Measurements from ENCODE around the gene THRAP3. TPM values are rescaled to one million over a fixed set of nuclear protein-coding genes. Genes with fewer than 3 reads are reported as not detected.
A peak's percentile ranks its signal among the peaks of the same experiment; 100 is the strongest.
"Not testable (repeated sequence)": the region's sequence is repeated elsewhere in the genome, so short reads cannot be mapped to it uniquely, and the experiment has no call there.

The THRAP3 gene, protein sequence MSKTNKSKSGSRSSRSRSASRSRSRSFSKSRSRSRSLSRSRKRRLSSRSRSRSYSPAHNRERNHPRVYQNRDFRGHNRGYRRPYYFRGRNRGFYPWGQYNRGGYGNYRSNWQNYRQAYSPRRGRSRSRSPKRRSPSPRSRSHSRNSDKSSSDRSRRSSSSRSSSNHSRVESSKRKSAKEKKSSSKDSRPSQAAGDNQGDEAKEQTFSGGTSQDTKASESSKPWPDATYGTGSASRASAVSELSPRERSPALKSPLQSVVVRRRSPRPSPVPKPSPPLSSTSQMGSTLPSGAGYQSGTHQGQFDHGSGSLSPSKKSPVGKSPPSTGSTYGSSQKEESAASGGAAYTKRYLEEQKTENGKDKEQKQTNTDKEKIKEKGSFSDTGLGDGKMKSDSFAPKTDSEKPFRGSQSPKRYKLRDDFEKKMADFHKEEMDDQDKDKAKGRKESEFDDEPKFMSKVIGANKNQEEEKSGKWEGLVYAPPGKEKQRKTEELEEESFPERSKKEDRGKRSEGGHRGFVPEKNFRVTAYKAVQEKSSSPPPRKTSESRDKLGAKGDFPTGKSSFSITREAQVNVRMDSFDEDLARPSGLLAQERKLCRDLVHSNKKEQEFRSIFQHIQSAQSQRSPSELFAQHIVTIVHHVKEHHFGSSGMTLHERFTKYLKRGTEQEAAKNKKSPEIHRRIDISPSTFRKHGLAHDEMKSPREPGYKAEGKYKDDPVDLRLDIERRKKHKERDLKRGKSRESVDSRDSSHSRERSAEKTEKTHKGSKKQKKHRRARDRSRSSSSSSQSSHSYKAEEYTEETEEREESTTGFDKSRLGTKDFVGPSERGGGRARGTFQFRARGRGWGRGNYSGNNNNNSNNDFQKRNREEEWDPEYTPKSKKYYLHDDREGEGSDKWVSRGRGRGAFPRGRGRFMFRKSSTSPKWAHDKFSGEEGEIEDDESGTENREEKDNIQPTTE
- 71.0 and 87.7 TPM in 2 replicates for total RNA-seq (2014; rRNA removed)
- polyA plus RNA-seq (2012): 41.5 TPM

DNA sequence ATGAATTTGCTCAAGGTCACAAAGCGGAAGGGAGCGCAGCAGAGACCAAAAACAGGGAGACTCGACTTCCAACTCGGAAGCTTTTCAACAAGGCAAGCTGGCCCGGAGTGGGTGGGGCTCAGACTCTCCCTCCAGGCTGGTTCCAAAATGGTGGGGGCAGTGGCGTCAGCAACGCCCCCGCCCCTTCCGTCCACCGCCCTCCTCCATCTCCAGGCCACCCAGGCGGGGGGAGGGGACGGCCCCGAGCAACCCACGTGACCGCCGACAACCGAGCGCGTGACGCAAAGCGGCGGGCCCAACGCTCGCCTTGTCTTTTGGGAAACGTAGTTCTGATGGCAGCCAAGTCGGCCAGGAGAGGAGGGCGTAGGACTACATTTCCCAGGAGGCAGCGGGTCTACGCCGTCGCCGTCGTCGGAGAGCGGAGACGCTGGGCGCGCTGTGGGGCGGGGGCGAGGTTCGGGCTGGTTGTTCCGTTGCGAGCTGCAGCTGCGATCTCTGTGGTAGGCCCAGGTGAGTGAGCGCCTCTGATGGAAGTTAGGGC, at the start of gene THRAP3:
THRAP3 (plus strand) TSS at position 448 of the 541 bp plus-strand sequence. CDS start 58,121 bp downstream, outside the sequence.
- DNase-seq (ENCODE audit: low read depth): peak; percentile 99

DNA sequence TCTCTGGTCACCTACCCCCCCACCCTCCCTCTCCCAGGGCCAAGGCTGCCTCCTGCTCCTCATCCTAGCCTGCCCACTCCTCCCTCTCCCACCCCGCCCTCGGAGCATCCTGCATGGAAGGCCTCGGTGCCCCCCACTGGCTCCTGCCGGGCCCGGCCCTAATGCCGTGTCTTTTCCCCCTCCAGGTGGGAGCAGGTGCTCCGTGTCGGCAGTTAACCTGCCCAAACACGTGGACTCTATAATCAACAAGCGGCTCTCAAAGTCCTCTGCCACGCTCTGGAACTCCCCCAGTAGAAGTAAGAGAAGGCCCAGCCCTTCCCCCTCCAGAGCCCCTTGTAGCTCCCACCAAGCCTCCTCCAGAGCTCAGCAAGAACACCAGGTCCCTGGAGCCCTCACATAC, 49.5 kb upstream of the THRAP3 start:
- no peak for DNase-seq (ENCODE audit: low read depth)

DNA sequence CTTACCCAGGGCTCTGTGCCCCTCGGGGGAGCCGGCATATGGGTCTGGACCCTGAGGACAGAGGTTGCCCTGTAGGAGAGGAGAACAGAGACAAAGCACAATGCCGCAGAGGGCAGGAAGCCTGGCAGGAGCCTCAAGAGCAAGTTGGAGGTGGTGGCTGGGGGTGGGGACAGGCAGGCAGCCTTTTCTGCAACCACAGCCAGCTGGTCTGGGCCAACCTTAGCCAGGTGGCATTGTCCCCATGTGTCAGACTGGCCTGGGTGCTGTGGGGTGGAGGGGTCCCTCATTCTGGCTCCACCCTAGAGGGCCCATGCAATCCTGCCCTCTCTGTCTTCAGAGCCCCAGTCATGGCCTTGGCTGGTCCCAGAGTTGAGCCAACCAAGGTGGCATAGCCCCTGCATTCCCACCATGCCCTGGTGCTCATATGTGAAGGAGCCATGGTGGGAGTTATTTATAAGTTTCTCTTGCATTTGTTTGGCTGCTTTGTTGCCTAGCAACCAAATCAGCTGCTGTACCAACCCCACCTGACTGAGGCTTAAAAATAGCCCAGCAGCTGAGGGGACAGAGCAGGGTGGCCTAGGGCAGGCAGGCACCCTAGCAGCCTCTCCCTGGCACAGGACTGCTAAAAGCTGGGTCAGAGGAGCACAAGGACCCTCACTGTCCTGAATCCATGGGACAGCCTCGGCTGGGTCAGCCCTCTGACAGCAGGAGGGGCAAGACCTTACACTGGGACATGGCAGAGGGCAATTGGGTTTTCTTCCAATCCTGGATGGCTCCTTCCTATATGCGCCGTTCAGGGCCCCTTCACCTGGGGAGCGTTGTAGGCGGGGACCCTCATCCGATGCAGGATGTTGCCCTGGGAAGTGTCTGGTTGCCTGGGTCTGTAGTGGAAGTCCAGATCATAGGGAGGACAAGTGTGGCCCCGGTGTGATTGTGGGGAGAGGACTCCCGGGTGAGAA, 48.8 kb upstream of the THRAP3 start:
- peak; percentile 85 for DNase-seq (ENCODE audit: low read depth)

DNA sequence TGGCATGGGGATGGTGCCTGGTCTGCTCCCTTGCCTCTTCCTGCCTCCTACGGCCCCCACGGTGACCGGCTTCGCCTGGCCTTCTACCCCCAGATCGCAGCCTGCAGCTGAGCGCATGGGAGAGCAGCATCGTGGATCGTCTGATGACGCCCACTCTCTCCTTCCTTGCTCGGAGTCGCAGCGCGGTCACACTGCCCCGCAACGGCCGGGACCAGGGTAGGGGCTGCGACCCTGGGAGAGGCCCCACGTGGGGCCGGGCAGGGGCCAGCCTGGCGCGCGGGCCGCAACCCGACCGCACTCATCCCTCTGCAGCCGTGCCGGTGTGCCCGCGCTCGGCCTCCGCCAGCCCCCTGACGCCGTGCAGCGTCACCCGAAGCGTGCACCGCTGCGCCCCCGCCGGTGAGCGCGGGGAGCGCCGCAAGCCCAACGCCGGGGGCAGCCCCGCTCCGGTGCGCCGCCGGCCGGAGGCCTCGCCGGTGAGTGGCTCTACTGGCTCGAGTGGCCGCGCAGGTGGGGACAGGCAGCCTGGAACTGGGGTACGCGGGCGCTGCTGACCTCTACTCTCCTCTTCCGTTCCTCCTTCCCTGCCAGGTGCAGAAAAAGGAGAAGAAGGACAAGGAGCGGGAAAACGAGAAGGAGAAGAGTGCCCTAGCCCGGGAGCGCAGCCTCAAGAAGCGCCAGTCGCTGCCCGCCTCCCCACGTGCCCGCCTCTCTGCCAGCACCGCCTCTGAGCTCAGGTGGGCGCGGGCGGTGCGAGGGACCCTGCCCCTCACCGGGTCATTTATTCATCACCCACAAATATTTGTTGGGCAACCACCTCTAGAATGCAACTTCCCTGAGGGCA, 47.9 kb upstream of the THRAP3 start:
- no peak for DNase-seq (ENCODE audit: low read depth)

DNA sequence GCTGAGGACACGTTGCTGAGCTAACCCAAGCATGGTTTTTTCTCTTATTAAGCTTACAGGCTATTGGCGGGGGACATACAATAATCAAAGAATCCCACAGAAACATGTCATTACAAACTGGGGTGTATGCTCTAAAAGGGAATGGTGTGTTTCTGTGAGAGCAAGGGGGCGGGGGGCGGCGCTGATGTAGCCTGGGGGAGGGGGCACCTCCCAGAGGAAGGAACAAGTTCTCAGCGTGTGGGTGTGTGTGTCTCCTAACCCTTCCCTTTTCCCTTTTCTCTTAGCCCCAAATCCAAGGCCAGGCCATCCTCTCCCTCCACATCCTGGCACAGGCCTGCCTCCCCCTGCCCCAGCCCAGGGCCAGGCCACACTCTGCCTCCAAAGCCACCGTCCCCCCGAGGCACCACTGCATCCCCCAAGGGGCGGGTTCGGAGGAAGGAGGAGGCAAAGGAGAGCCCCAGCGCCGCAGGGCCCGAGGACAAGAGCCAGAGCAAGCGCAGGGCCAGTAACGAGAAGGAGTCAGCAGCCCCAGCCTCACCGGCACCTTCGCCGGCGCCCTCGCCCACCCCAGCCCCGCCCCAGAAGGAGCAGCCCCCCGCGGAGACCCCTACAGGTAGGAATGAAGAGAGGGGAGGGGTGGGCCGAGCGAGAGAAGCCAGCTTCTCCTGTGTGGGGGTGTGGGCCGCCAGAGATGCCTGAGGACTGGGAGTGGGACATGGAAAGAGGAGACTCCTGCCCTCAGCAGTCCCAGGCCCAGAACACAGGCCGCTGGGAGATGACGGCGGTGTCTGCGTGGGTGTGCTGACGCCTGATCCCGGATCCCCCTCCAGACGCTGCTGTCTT, 46.4 kb upstream of the THRAP3 start:
- no peak for DNase-seq (ENCODE audit: low read depth)

DNA sequence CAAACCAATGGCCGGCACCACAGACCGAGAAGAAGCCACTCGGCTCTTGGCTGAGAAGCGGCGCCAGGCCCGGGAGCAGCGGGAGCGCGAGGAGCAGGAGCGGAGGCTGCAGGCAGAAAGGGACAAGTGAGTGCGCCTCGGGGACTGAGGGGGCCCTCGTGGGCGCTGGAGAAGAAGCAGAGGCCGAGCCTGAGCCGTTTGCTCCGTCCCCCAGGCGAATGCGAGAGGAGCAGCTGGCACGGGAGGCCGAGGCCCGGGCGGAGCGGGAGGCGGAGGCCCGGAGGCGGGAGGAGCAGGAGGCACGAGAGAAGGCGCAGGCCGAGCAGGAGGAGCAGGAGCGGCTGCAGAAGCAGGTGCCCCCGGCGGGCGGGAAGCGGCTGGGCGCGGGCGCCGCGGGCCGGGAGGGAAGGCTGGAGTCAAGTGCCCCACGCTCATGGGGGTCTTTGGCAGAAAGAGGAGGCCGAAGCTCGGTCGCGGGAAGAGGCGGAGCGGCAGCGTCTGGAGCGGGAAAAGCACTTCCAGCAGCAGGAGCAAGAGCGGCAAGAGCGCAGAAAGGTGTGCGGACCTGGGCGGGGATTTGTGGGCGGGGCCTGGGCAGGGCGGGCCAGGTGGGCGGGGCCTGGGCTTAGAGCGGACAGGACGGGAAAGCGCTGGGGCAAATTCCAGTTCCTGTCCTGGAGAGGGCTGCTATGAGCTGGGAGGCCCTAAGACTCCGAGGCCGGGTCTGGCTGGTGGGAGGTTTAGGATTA, 45.6 kb upstream of the THRAP3 start:
- no peak for DNase-seq (ENCODE audit: low read depth)

DNA sequence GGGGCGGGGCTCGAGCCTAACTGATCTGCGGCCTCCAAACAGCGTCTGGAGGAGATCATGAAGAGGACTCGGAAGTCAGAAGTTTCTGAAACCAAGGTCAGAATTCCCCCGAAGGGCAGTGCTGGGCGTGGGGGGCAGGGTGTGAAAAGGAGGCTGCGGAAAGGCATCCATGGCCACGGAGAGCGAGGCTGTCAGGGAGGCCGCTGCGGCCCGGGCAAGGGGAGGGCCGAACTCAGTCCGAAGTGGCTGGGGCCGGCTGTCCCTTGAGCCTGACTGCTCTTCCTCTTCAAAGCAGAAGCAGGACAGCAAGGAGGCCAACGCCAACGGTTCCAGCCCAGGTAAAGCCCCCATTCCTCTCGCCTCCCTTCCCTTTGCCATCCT, 45.0 kb upstream of the THRAP3 start:
- no peak for DNase-seq (ENCODE audit: low read depth)

DNA sequence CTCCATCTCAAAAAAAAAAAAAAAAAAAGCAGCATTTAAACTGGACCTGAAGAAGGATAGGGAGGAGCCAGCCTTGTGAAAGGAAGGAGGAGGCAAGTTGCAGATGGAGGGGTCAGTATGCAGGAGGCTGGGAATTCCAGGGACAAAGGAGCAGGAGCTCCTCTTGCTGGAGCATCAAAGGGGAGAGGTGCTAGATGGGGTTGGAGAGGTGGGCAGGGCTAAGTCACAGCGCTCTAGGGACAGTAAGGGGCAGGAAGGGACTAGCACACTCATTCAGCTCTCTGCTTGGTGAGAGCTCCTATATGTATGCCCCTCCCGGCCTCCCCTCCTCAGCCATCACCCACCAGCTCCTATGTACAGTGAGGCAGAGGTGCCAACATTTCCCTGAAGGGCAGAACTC, 41.5 kb upstream of the THRAP3 start:
- DNase-seq (ENCODE audit: low read depth): no peak

DNA sequence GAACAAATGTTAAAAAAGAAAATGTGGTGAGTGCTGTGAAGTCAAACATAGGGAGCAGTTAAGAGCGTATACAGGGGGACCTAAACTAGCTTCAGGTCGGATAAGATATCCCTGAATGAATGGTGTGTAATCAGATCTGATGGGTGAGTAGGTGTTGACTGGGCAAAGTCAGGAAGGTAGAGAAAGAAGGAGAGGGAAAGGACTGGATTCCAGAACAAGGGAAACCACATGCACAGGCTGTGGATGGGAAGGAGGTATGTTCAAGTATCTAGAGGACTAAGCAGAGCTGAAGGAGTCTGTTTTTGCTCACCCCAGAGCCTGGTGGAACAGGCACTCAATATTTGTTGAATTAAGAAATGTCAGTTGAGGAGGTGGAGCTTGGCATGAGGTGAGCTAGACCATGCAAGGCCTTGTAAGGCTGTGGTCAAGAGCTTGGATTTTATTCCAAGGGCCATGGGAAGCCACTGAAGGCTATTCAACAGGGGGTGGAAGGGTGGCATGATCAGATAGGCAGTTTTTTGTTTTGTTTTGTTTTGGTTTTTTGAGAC, 40.9 kb upstream of the THRAP3 start:
- DNase-seq (ENCODE audit: low read depth): no peak

DNA sequence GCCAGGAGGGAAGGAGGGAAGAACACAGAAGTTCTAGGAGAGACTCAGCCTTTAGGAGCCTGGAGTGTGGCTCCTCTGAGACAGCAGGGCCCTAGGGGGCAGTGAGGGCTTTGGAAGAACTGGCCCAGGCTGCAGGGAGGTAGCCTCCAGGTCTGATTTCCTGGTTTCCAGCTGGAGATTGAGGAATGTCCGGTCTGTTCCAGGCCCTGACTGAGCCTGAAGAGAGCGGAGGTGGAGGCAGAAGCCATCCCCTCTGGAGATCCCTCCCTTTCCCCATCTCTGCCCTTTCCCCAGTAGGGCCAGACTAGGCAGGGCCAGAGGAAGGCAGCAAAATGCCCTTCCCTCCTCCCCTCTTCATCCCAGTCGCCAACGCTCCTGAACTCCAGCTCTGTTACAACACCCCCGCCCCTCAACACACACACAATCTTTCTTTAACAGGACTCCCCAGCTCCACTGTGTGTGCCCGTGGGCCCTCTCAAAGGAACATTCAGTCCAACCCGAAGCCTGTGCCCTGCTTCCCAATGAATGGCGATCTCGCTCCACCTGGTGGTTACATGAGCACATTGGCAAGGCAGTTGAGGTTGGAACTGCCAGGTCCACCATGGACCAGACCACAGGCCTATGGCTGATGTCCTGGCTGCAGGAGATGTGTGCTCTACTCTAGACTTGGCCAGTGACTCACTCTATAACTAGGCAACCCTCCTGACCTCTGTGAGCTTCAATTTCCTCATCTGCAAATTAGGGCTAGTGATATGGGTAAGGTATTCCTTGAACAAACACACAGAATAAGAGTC, 36.2 kb upstream of the THRAP3 start:
- DNase-seq (ENCODE audit: low read depth): peak; percentile 92

DNA sequence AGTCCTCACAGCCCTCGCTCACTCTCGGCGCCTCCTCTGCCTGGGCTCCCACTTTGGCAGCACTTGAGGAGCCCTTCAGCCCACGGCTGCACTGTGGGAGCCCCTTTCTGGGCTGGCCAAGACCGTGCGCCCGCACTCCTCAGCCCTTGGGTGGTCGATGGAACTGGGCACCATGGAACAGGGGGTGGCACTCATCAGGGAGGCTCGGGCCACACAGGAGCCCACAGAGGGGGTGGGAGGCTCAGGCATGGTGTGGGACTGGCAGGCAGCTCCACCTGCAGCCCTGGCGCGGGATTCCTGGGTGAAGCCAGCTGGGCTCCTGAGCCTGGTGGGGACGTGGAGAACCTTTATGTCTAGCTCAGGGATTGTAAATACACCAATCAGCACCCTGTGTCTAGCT, 27.4 kb upstream of the THRAP3 start:
- DNase-seq (ENCODE audit: low read depth): not testable (repeated sequence)

DNA sequence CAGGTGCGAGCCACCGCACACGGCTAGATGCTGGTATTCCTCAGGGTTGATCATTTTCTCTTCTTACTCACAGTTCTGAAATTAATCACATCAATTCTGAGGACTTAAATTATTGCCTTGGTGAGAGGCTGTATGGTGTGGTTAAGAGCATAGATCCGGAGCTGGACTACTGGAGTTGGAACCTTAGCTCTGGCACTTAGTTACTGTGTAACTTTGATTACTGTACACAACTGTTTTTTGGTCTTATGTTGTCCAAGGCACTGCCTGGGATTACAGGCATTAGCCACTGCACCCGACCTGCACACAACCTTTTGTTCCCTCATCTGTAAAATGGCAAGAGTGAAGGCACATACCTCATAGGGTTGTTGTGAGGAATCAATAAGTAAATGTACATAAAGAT, 25.6 kb upstream of the THRAP3 start:
- no peak for DNase-seq (ENCODE audit: low read depth)

DNA sequence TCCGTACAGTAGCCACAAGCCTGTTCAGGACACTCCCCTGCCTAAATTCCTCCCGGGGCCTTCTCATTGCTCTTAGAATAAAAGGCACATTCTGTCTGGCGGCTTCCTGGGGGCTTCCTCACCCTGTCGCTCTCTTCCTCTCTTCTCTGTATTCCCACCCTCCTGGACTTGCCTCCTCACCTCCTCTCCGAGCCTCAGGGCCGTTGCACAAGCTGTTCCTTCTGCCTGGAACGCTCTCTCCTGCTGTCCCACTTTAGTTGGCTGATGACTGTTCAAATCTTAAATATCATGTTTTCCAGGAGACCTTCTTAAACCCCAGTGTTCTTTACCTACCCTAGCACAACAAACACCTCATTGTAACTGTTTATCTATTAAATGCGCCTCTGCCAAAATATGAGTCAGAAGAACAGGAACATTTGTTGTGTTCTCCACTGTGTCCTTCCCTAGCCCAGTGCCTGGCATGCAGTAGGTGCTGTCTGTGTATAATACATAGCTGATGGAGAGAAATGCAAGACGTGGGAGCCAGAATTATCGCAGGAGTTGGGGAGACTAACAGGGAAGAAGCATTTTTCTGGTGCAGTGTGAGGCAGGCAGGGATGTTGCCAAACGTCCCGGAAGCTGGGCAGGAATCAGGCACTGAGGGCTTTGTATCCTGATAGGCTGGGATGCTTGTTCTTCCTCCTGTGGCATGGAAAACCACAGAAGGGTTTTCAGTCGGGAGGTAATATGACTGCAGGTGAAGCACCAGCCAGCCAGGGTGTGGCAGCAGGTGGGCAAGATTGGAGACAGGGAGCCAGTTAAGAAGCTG, 24.1 kb upstream of the THRAP3 start:
- DNase-seq (ENCODE audit: low read depth): peak; percentile 77

DNA sequence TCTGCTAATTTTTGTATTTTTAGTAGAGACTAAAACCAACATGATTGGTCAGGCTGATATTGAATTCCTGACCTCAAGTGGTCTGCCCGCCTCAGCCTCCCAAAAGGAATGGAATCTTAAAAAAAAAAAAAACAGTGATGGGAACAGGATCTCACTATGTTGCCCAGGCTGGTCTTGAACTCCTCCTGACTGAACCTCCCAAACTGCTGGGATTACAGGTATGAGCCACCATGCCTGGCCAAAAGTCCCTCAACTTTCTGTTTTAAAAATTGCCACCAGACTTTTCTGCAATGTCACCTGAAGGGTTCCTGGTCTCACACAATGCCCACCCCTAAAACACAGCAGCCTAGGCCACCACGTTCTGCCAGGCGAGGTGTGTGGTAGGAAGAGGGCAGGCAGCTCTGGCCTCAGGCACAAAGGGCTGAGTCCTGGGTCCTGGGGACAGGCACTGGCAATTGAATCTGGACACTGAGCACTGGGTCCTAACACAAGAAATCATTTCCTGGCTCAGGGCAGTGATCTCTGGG, 21.2 kb upstream of the THRAP3 start:
- no peak for DNase-seq (ENCODE audit: low read depth)

DNA sequence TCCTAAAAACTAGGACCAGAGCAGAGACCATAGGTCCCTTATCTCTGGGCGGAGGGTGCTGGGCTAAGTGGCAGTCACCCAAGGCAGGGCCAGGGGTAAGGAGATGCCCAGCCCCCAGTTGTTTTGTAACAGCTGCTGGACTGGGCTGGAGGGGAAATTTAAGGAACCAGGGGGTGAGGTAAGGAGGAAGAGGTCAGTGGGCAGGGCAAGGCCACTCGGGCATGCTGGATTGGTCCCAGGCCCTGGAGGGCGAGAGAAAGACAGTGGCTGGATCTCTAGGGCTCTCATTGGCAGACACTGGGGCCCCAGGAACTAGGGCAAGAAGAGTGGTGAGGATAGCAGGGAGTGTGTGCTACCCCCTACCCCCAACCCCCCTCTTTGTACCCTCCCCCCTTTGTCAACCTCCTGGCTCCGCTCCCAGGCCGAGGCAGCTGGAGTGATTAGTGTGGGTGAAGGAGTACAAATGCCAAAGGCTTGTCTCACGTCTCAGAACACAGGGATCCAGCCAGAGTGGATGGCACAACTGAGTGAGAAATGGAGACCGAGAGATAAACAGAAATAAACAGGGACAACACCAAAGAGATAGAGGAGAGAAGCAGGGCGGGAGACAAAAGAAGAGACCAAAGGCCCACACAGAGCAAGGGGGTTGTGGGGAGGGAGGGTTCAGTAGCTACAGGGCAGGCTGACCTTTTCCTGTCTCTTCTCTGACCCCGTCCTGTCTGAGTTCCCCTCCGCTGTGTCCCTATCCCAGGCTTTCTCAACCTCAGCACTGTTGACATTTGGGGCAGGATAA, 20.5 kb upstream of the THRAP3 start:
- DNase-seq (ENCODE audit: low read depth): peak; percentile 94
